SU-DHL-6 (cell line): ENCODE measurements around the gene SH3PXD2B.
"Not testable (repeated sequence)": the region's sequence is repeated elsewhere in the genome, so short reads cannot be mapped to it uniquely, and the experiment has no call there.

ENCODE experiments used
- H2AFZ ChIP-seq: fragments of 200-600 bp; sonication (generic); 2 replicates; pipeline ENCODE4 v1.6.1; 2014; ENCODE audit warnings: low read depth, mild to moderate bottlenecking, moderate library complexity, mixed read lengths, antibody characterized with exemption, low read length; ENCODE audit not compliant: severe bottlenecking
- H3F3A ChIP-seq: fragments of 200-600 bp; shearing (Covaris generic); 2 replicates; pipeline ENCODE4 v1.6.0; 2016; ENCODE audit warnings: antibody characterized with exemption, mild to moderate bottlenecking; ENCODE audit not compliant: insufficient read depth
- H3K27ac ChIP-seq: fragments of 200-600 bp; sonication (generic); 2 replicates; pipeline ENCODE4 v1.5.1; 2016; ENCODE audit warnings: low read depth, mild to moderate bottlenecking, low read length, moderate library complexity, mixed read lengths
- H3K27me3 ChIP-seq: fragments of 200-600 bp; sonication (generic), shearing (Covaris generic); 2 replicates; pipeline ENCODE4 v1.6.0; 2014; ENCODE audit warnings: mild to moderate bottlenecking, low read length
- H3K36me3 ChIP-seq: fragments of 200-600 bp; sonication (generic); 2 replicates; pipeline ENCODE4 v1.6.1; 2014; ENCODE audit warnings: mild to moderate bottlenecking, low read length, mixed read lengths
- H3K4me2 ChIP-seq: fragments of 300-600, 200-600 bp; shearing (Covaris generic), sonication (generic); 2 replicates; pipeline ENCODE4 v1.6.0; 2014; ENCODE audit warnings: low read length, low read depth, mild to moderate bottlenecking; ENCODE audit not compliant: poor library complexity, severe bottlenecking
- H3K4me3 ChIP-seq: fragments of 200-600 bp; sonication (generic); 2 replicates; pipeline ENCODE4 v1.5.1; 2014; ENCODE audit warnings: antibody characterized with exemption, low read length, mild to moderate bottlenecking, mixed read lengths; ENCODE audit not compliant: insufficient read depth, poor library complexity, severe bottlenecking
- H3K79me2 ChIP-seq: fragments of 200-600 bp; sonication (generic); 2 replicates; pipeline ENCODE4 v1.6.1; 2014; ENCODE audit warnings: mild to moderate bottlenecking, low read length, moderate library complexity; ENCODE audit not compliant: insufficient read depth
- H3K9ac ChIP-seq: fragments of 200-600 bp; sonication (generic); 2 replicates; pipeline ENCODE4 v1.7.0; 2014; ENCODE audit warnings: mild to moderate bottlenecking, low read length
- H3K9me2 ChIP-seq: fragments of 200-600 bp; sonication (generic); replicated peaks from 2 replicates; pipeline ENCODE4 v1.6.1; 2014; ENCODE audit warnings: low read length; ENCODE audit not compliant: insufficient read depth
- H3K9me3 ChIP-seq: fragments of 200-600 bp; sonication (generic); 2 replicates; pipeline ENCODE4 v1.6.1; 2014; ENCODE audit warnings: low read length, mixed read lengths; ENCODE audit not compliant: insufficient read depth
- H4K20me1 ChIP-seq: fragments of 200-600 bp; sonication (generic); 2 replicates; pipeline ENCODE4 v1.6.1; 2014; ENCODE audit warnings: low read depth, mild to moderate bottlenecking, antibody characterized with exemption, low read length, moderate library complexity, mixed read lengths
- CTCF ChIP-seq: fragments of 200-600 bp; sonication (generic); IDR thresholded peaks from one replicate; pipeline ENCODE4 v1.5.1; 2017; ENCODE audit warnings: antibody characterized with exemption, mild to moderate bottlenecking, low read length, moderate library complexity; ENCODE audit not compliant: insufficient read depth, poor library complexity, severe bottlenecking
- EZH2phosphoT487 ChIP-seq: fragments of 200-600 bp; sonication (generic), shearing (Covaris generic); conservative IDR thresholded peaks from 2 replicates; pipeline ENCODE4 v1.6.1; 2018; ENCODE audit warnings: mild to moderate bottlenecking, antibody characterized with exemption, low read length, moderate library complexity, mixed read lengths

SH3PXD2B gene

GRCh38 chr5:172353271-172353812, 101.0 kb downstream of the SH3PXD2B start:
- H4K20me1 ChIP-seq, result no peaks in the 10 kb centered on the region
- no peaks in the 10 kb centered on the region for H3K9me2 ChIP-seq
- no peak overlapping the region for H3K4me2 ChIP-seq
- H3K79me2 ChIP-seq, result no peaks in the 10 kb centered on the region
- no peak overlapping the region for H3K9ac ChIP-seq
- H3K27ac ChIP-seq, result no peak overlapping the region
- H2AFZ ChIP-seq, result no peak overlapping the region
- no peaks in the 10 kb centered on the region for H3K27me3 ChIP-seq
- no peaks in the 10 kb centered on the region for H3F3A ChIP-seq
- H3K4me3 ChIP-seq, result no peak overlapping the region
- TF ChIP-seq CTCF, result no peak
- TF ChIP-seq EZH2phosphoT487, result no peak
- H3K36me3 ChIP-seq, result no peaks in the 10 kb centered on the region
- H3K9me3 ChIP-seq, result no peaks in the 10 kb centered on the region

GRCh38 chr5:172352526-172352925, 101.8 kb downstream of the SH3PXD2B start:
- not testable (repeated sequence) for H2AFZ ChIP-seq, H3K9ac ChIP-seq, H3K9me3 ChIP-seq, H3K27ac ChIP-seq, H3F3A ChIP-seq, H3K79me2 ChIP-seq, H3K9me2 ChIP-seq, H3K4me2 ChIP-seq, H3K36me3 ChIP-seq, H3K27me3 ChIP-seq, H3K4me3 ChIP-seq, H4K20me1 ChIP-seq

GRCh38 chr5:172351240-172351778, 103.0 kb downstream of the SH3PXD2B start:
- TF ChIP-seq CTCF (no peak), EZH2phosphoT487 (no peak)
- no peaks in the 10 kb centered on the region for H3K79me2 ChIP-seq
- H3K4me3 ChIP-seq, result no peak overlapping the region
- no peaks in the 10 kb centered on the region for H3K9me3 ChIP-seq
- H3K4me2 ChIP-seq, result no peak overlapping the region
- no peak overlapping the region for H2AFZ ChIP-seq
- H3K36me3 ChIP-seq, result no peaks in the 10 kb centered on the region
- H3K27me3 ChIP-seq, result no peaks in the 10 kb centered on the region
- no peaks in the 10 kb centered on the region for H4K20me1 ChIP-seq
- H3K9ac ChIP-seq, result no peak overlapping the region
- no peaks in the 10 kb centered on the region for H3K9me2 ChIP-seq
- no peak overlapping the region for H3K27ac ChIP-seq
- H3F3A ChIP-seq, result no peaks in the 10 kb centered on the region

- no peak overlapping the region for H2AFZ ChIP-seq
- no peaks in the 10 kb centered on the region for H3K27me3 ChIP-seq
- no peak overlapping the region for H3K4me3 ChIP-seq
- no peak overlapping the region for H3K27ac ChIP-seq
- H3K79me2 ChIP-seq, result no peaks in the 10 kb centered on the region
- H3K36me3 ChIP-seq, result no peaks in the 10 kb centered on the region
- no peak overlapping the region for H3K4me2 ChIP-seq
- no peaks in the 10 kb centered on the region for H3F3A ChIP-seq
- TF ChIP-seq EZH2phosphoT487 (no peak), CTCF (no peak)
- no peaks in the 10 kb centered on the region for H3K9me3 ChIP-seq
- H3K9ac ChIP-seq, result no peak overlapping the region
- H3K9me2 ChIP-seq, result no peaks in the 10 kb centered on the region
- no peaks in the 10 kb centered on the region for H4K20me1 ChIP-seq
Observed at GRCh38 chr5:172350212-172351181, 103.8 kb downstream of the SH3PXD2B start.

- H3K9ac ChIP-seq, H3K36me3 ChIP-seq, H3K27me3 ChIP-seq, H3K4me3 ChIP-seq, H4K20me1 ChIP-seq, H3K9me3 ChIP-seq, H3K4me2 ChIP-seq, H2AFZ ChIP-seq, H3K79me2 ChIP-seq, H3F3A ChIP-seq, H3K9me2 ChIP-seq, H3K27ac ChIP-seq: not testable (repeated sequence)
Observed at GRCh38 chr5:172348733-172349132, 105.6 kb downstream of the SH3PXD2B start.
